GM20000 (cell line): ENCODE results near the gene OOSP4B.
"Not testable (repeated sequence)": the region's sequence is repeated elsewhere in the genome, so short reads cannot be mapped to it uniquely, and the experiment has no call there.

Experiments
- DNase-seq: peaks from one replicate; pipeline ENCODE4 v3.0.0; 2012; ENCODE audit warnings: low spot score
- CTCF ChIP-seq: IDR thresholded peaks from 2 replicates; pipeline ENCODE4 v1.5.1; 2012; ENCODE audit warnings: mild to moderate bottlenecking, control low read depth; ENCODE audit errors: extremely low read depth, missing control alignments

OOSP4B gene

GRCh38 chr11:60065801-60066200 is 48.8 kb downstream of the OOSP4B start:
- no peak for TF ChIP-seq CTCF
- DNase-seq: no peak

- no peak for TF ChIP-seq CTCF
- DNase-seq: no peak
Measured at GRCh38 chr11:60069450-60069849, 52.5 kb downstream of the OOSP4B start.

GRCh38 chr11:60071644-60072043 is 54.7 kb downstream of the OOSP4B start:
- not testable (repeated sequence) for DNase-seq

- no peak for DNase-seq
- no peak for TF ChIP-seq CTCF
Measured at GRCh38 chr11:60077216-60077817, 60.3 kb downstream of the OOSP4B start.

GRCh38 chr11:60077981-60078380 is 61.0 kb downstream of the OOSP4B start:
- no peak for TF ChIP-seq CTCF
- no peak for DNase-seq

GRCh38 chr11:60078745-60079144 is 61.8 kb downstream of the OOSP4B start:
- no peak for TF ChIP-seq CTCF
- DNase-seq: no peak

GRCh38 chr11:60080535-60080934 is 63.6 kb downstream of the OOSP4B start:
- DNase-seq: no peak
- TF ChIP-seq CTCF: no peak
